ENCODE data around the gene GLB1L2.

Gene GLB1L2

DNA sequence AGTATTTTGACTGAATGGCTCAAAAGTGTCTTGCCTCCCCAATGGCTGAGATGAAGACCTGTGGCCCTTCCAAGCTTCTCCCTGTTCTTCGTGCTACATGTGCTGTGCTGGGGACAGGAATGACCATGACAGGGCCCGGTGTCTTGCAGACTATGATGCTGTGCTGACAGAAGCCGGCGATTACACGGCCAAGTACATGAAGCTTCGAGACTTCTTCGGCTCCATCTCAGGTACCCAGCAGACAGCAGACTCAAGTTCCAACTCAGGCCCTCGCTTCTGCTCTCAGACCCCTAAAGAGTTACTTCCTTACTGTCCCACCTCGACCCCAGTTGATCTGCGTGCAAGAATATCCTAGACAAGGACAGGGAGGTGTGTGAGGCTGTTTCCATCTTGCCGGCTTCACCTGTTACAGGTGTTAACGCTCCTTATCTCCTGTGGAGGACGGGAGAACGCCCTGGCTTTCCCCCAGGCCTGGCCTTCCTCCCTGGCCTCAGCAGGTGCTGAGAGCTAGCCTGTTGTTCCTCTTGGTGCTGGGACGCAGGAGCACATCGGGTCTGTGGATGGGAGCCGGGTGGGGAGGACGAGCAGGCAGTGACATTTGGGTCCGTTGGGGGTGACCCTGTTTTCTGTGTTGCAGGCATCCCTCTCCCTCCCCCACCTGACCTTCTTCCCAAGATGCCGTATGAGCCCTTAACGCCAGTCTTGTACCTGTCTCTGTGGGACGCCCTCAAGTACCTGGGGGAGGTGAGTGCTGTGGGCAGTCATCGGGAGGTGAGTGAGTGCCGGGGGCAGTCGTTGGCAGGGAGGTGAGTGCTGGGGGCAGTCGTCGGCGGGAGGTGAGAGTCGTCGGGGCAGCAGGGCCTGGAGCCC is 38.1 kb downstream of the GLB1L2 start:
- no peak for DNase-seq

DNA sequence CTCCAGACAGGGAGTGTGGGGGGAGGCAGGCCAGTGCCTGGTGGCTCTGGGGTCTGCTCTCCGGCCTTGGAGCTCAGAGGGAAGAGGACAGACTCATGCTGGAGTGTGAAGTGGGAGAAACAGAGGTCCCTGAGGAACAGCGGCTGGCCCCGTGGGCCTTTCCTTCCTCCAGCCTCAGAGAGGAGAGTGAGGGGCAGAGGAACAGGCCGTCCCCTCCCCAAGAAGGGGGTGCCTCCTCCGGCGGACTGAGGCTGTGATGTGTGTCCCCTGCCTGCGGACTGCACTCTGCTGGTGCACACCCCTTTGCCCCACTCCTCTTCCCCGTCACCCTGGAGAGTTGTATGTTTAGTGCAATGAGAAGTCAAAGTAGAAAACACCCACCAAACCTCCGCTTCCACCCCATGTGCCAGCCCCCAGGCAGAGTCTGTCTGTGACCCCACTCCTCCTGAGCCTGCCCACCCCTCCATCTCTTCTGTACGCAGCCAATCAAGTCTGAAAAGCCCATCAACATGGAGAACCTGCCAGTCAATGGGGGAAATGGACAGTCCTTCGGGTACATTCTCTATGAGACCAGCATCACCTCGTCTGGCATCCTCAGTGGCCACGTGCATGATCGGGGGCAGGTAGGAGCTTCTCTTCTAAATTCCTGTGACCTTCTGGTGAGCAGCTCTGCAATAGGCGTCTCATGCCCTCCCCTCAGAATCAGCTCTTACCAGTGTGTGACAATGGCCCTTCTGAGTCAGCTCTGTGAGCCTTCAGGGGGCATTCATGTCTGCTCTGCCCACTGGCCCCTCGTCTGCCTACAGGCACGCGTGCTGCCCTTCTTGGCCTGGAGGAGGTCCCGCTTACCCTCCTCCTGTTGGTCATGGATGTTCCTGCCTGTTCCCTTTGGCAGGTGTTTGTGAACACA is 39.0 kb downstream of the GLB1L2 start:
- no peak for DNase-seq

DNA sequence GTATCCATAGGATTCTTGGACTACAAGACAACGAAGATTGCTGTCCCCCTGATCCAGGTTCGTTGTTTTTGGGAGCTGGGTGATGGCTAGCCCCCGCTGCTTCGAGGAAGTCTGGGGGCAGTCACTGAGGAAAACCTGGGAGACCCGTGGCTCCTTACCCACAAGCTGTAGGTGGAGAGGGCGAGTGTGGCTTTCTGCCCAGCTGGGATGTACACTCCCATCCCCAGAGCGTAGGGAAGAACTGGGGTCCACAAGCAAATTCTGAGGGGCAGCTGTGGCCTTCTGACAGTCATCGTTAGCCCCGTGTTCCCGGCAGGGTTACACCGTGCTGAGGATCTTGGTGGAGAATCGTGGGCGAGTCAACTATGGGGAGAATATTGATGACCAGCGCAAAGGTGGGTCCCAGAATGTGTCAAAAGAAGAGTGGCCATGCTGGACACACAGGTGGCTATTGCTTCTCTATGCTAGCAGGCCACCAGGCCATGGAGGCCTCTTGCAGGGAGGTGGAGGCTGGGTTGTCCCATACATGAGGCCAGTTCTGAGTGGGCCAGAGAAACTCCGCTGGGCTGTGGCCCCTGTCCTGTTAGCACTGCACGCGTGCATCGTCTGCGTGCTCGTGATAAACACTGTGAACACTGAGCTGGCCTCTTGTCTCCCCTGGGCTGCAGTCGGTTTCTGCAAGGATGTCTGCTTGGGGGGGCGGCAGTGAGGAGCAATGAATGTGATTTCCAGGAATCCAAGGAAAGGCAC is 39.8 kb downstream of the GLB1L2 start:
- no peak for DNase-seq

DNA sequence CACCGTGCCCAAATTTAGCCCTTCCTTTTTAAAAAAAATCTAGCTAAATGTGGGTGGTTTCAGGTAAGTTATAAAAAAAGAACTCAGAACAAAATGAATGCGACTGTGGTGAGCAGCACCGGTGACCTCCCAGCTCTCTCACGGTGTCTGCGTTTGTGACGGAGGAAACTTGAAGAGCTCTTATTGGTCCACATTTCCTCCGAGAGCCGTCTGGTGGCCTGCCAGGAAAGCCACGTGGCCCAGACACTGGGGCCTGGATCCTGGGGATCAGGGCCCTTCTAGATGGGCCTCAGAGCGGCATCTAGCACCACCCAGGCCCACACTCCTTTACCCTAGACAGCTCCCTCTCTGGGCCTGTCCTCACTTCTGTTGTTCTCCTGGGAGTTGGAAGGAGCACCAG is 40.7 kb downstream of the GLB1L2 start:
- DNase-seq, result no peak

DNA sequence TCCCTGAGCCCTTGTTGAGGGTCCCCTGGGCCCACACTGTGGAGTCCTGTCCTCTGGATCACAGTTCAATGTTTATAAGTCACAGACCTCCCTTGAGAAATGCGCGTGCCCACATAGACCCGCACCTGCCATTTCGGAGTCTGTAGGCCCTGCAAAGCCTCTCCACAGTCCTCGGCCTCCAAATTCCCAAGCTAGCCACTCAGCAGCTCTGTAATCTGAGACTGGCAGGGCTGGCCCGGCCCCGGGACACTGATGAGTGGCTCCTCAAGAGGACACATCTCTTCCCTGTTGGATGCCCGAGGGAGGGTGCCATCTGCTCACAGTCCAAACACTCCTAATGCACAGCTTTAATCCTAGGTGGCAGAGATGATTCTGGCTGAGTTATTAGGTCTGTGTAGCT is 41.2 kb downstream of the GLB1L2 start:
- DNase-seq, result no peak

DNA sequence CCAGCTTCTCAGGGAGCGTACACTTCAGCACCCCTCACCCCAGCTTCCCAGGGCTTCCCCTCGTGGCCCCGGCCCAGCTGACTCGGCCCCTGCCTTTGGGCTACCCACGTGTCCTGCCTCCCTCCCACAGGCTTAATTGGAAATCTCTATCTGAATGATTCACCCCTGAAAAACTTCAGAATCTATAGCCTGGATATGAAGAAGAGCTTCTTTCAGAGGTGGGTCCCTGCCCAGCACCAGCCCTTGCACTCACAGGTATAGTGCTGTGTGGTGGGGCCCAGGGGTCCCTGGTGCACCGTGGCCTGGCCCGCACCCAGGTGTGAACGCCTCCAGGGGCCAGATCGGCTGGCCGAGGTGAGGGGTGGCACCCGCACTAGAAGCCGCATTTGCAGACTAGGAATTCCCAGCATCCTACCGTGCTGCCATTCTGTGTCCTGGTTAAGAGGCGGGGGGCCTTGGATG is 41.8 kb downstream of the GLB1L2 start:
- DNase-seq, result no peak

DNA sequence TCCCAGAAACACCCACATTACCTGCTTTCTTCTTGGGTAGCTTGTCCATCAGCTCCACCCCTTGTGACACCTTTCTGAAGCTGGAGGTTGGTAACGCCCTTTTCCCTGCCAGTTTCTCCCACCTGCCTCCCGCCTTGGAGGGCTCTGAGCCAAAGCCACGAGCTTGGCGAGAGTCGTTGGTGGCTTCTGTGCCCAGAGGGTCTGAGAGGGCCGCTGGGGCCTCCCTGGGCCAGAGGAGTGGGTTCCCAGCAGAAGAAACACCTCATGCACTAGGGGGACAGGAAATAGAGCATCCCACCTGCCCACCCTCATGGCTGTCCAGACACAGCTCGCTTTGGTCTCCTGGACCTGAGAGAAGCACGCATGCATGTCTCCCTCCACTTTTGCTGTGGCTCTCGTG is 42.4 kb downstream of the GLB1L2 start:
- DNase-seq, result no peak

DNA sequence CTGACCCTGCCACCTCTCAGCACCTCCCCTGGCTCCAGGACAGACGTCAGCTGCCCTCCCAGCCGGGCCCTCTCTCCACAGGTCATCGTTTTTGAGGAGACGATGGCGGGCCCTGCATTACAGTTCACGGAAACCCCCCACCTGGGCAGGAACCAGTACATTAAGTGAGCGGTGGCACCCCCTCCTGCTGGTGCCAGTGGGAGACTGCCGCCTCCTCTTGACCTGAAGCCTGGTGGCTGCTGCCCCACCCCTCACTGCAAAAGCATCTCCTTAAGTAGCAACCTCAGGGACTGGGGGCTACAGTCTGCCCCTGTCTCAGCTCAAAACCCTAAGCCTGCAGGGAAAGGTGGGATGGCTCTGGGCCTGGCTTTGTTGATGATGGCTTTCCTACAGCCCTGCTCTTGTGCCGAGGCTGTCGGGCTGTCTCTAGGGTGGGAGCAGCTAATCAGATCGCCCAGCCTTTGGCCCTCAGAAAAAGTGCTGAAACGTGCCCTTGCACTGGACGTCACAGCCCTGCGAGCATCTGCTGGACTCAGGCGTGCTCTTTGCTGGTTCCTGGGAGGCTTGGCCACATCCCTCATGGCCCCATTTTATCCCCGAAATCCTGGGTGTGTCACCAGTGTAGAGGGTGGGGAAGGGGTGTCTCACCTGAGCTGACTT is 43.2 kb downstream of the GLB1L2 start:
- DNase-seq, result no peak

DNA sequence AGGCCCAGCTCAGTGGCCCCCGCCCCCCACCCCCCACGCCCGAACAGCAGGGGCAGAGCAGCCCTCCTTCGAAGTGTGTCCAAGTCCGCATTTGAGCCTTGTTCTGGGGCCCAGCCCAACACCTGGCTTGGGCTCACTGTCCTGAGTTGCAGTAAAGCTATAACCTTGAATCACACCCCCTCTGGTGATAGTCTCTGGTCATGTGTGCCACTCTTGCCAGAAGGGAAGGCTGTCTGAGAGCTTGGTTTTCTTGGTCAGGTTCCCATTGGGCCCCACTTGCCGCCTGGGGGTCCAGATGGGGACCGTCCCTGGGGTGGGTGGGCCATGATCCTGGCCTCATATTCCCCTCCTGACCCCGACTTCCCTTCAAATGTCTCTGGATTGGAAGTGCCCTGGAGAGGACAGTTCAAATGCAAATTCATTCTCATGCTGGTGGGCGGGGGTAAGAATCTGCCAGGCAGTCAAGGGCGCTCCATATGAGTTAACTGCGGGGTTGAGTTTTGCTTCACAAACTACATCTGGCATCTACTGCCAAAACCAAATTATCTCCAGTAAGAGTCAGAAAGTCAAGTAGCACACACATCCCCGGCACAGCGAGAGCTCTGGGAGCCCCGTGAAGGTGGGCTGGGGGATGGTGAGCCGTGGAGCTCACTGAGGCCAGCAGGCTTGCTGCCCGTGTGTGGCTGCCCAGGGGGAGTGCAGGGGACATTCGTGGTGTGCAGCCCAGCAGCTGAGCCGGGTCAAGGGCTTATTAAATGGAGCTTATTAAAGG is 44.5 kb downstream of the GLB1L2 start:
- DNase-seq, result no peak

DNA sequence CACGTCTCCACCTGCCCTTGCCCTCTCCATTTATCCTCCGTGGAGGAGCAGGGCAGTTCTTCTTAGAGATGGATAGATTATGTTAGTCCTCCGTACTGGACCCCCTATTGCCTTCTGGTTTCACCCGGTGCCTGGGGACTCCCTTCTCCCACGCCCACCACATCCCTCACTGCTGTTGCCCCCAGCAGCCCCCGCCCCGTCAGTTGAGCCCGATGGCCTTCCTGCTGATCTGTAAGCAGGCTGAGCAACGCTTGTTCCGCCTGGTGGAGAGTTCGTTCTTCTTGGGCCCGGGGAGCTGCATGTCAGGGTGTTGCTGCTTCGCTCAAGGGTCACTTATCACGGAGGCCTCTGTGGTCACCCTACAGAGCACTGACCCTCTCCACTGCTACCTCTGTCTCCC is 46.1 kb downstream of the GLB1L2 start:
- DNase-seq, result no peak

DNA sequence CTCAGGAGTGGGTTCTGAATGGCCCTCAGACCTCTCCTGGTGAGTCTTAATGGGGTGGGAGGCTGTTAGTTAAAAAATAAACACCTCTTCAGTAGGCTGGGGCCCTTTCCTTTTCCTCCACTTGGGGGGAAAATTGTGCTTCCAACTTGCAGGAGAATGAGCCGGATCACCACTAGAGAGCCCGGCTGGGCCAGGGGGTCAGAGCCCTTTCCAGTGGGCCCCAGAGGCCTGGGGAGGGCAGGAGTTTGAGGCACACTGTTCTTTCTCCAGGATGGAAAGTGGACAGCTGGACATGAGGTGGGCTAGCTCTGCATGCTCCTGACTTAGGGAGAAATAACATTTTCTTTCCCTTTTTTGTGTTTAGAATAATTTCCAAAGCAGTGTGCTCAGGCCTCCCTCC is 47.5 kb downstream of the GLB1L2 start:
- DNase-seq, result no peak

DNA sequence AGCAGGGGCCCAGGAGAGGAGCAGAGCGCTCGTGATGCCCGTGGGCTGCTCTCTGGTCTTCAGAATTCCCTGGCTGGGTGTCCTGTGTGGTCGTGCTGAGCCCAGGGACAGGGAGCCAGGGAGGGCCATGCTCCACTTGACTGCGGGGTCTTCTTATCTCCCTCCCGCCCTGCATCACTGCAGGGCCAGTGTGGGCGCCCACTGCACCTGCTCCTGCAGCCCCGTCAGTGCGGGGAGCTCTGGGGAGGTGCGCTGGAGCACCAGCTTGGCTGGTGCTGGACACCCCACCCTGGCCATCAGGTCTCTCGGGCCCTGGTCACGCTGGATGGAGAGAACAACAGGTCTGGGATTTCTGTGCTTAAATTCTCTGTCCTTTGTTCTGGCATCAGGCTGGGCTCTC is 48.4 kb downstream of the GLB1L2 start:
- DNase-seq, result no peak

DNA sequence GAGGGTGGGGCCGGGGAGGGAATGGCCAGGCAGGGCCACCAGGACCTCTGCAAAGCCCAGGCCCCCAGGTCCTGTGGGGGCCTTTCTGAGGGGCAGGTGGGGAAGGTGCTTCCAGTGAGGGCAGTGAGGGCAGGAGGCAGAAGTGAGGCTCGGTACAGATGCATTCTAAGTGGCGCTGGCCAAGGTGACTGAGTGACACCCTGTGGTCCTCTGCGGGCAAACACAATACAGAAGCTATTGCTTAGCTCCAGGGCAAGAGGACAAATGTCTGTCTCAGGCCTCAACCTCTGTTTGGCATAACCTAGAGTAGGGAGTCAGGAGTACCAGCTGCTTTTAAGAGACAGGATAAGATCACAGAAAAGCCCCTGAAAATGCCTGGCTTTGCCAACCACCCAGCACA is 49.0 kb downstream of the GLB1L2 start:
- no peak for DNase-seq

DNA sequence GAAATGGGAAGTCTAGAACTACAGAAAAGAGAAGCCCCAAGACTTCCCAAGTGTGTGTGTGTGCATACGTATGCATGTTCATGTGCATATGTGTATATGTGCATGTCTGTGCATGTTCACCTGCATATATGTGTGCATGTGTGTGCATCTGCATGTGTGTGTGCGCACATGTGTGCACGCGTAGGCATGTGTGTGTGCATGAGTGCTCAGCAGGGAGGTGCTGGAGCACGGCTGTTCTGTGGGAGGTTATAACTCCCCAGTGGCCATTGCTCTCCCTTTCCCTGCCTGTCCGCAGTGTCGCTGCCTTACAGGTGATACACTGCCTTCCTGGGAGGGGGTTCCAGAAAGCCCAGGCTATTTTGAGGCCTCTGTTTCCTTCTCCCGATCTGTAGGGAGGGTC is 50.5 kb downstream of the GLB1L2 start:
- DNase-seq, result no peak

DNA sequence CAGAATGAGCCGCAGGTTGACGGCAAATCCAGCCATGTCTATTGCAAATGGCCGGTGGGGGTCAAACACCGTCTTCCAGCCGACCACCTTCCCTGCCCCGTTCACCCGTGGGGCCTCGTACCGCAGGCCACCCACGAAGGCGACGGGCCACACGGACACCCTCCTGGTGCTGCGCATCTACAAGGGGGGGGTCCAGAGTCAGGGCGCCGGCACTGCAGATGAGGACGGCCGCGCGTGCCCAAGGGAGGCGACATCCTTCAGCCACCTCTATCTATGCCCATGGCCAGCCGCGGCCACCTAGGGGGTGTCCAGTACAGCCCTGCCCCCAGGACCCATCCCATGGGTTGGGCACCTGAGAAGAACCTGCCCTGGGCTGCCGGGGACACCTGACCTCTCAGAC is 51.0 kb downstream of the GLB1L2 start:
- no peak for DNase-seq

DNA sequence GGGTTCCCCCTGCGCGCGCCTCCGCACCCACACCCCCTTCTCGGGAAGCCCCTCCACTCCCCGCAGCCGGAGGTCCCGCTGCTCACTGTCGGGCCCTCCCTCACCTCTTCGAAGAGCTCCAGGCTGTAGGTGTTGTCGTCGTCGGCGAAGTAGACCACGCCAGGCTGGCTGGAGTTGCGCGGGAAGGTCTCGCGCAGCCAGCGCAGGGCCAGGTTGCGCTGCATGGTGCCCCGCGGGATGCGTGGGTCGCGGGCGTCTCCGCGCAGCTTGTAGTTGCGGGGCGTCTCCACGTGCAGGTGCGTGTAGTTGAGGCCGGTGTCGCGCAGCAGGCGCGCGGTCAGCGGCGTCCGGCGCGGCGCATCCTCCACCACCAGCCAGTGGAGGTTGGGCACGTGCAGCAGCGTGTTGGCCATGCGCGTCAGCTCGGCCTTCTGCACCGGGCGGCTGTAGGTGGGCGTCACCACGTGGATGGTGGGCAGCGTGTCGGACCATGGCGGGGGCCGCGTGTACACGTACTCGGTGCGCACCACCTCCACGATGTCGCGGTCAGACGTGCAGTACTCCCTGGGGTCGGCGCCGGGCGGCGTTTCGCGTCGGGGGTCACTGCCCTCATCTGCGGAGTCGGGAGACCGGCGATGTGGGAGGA is 51.9 kb downstream of the GLB1L2 start:
- no peak for DNase-seq

DNA sequence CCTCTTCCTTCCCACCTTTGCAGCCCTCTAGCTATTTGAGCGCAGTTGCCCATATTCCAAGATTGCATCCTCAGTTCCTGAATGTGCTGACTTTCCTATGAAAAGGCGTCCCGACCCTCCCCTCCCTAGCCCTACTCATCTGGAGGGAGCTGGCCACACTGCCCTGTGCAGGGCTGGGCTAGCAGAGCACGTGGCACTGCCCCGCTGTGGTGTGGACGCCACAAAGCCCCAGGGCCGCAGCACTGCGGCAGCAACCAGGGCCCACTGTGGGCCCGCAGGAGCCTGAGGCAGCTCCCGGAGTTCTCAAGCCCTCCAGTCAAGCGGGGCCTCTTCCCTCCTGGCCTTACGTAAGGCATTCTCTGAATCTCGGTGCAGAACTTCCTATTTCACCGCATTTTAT is 52.6 kb downstream of the GLB1L2 start:
- no peak for DNase-seq

DNA sequence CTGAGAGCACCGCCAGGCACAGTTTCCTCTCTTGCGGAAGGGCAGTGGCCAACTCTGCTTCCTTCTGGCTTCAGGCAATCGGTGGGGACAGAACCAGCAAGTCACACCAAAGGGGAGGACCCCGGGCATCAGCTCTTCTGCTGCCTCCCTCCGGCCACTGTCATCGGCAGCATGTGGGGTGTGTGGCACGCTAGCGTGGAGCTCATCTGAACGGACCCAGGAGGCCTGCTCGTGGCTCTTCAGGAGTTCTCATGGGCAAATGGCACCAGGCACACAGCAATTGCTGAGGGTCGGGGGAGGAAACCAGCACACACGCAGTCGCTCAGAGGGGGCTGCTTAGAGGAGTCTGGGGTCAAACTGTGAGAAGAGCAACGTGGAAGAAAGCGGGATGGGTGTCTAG is 53.4 kb downstream of the GLB1L2 start:
- DNase-seq, result no peak

DNA sequence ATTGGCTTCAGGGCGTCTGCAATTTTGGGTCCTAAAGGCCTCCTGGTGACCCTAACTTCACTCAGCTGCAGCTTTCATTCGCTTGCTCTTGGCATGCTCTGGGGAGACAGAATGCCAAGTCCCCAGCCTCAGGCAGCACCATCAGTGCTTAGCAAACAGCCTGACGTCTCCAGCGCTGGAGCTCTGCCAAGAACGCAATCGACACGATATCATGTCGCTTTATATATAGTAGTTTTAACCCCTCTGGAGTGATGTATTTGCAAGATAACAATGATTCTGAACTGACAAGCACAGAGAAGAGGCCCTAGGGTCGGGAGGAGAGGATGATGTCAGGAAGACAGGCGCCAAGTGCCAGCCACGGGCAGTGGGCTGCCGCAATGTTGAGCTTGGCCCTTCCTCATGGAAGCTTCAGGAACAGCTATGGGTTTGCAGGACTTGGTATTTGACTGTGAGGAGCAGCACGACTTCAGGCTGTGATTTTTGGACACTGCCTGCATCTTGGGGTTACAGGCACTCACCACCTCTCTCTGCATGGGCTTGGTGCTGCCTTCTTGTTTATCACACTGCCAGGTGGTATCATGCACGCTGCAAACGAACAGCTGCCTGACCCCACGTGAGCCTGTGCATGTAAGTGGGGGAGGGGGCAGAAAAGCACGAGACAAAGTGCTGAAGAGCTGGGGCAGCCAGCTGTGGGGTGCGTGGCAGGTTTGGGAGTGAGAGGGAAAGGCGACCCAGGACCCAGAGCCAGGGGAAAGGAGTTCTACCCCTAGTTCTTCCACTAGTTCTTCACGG is 54.2 kb downstream of the GLB1L2 start:
- no peak for DNase-seq

DNA sequence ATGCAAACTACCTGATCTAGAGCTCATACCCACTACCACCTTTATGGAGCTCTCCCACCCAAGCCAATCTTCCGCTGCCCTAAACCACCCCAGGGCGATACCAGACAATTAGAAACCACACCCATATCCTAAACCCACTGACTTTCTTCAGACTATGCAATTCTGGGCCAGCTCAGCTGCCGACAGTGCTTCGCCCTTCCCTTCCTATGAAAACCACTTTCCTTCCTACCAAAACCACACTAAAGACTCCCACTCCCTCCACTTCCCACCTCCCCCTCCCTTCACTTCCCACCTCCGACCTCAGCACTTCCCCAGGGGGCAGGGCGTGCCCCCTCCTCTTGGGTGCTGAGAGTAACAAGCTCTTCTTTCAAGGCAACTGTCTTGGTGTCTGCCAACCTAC is 55.2 kb downstream of the GLB1L2 start:
- DNase-seq, result no peak

DNA sequence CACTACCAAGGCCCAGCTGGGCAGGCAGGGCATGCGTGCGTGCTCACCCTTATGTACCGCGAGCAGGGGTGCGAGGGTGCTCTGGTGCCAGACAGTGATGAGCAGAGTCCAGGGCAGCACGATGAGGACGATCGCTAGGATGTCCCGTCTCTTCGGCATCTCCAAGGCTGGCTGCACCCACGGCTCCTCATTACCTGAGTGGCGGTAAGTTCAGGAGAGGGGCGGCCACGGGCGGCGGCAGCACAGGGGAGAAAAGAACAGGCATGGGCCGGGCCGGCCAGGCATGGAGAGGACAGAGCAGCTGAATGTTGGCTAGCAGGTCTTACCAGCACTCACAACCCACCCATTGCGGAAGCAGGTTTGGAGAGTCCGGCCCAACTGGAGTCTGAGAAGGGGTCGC is 55.7 kb downstream of the GLB1L2 start:
- DNase-seq, result no peak

All from stimulated activated CD4-positive, alpha-beta T cell treated with anti-CD3 and anti-CD28 coated beads, Interleukin-2, amount 100 ng/mL, for 24 hours (primary cell).